Breast epithelium (tissue), 4 donors: ENCODE data around the gene PDS5B. TPM values are rescaled to one million over a fixed set of nuclear protein-coding genes. Genes with fewer than 3 reads are reported as not detected.

Source experiments
- DNase-seq, 2 donors: peaks; one replicate each; pipeline ENCODE4 v3.0.0-alpha.2; 2019; ENCODE audit warnings: low spot score in 2 of 2
- H3K27ac ChIP-seq, 2 donors: fragments of 200-600 bp; sonication (generic) in 1 of 2; one replicate each; pipeline ENCODE4 v1.5.1; 2016 to 2019; ENCODE audit warnings: mild to moderate bottlenecking in 1 of 2
- H3K27me3 ChIP-seq, 2 donors: fragments of 200-600 bp; sonication (generic) in 1 of 2; one replicate each; pipeline versions ENCODE4 v1.5.1 to v1.6.0; 2017 to 2019; ENCODE audit warnings: control low read depth in 1 of 2, mild to moderate bottlenecking in 1 of 2
- H3K36me3 ChIP-seq: fragments of 200-600 bp; one replicate; pipeline ENCODE4 v1.5.1; 2019
- H3K4me1 ChIP-seq, 2 donors: fragments of 200-600 bp; sonication (generic); one replicate each; pipeline ENCODE4 v1.5.1; 2016 to 2019; ENCODE audit warnings: control low read depth in 1 of 2
- H3K4me3 ChIP-seq, 3 donors: fragments of 200-600 bp; sonication (generic); 1 replicate in 2 of 3; 2 replicates in 1 of 3; pipeline ENCODE4 v1.5.1; 2016 to 2019; ENCODE audit warnings: mild to moderate bottlenecking in 3 of 3, moderate library complexity in 2 of 3
- H3K9me3 ChIP-seq, 2 donors: fragments of 200-600 bp; sonication (generic) in 1 of 2; one replicate each; pipeline ENCODE4 v1.5.1; 2016 to 2019; ENCODE audit warnings: control low read depth in 1 of 2
- CTCF ChIP-seq, 3 donors: fragments of 450-650 bp; IDR thresholded peaks; one replicate each; pipeline ENCODE4 v1.5.1; 2016 to 2017; ENCODE audit warnings: antibody characterized with exemption in 3 of 3, mild to moderate bottlenecking in 3 of 3, moderate library complexity in 3 of 3
- POLR2A ChIP-seq: fragments of 450-650 bp; IDR thresholded peaks from one replicate; pipeline ENCODE4 v1.6.1; 2016; ENCODE audit warnings: antibody characterized with exemption, mild to moderate bottlenecking, moderate library complexity
- POLR2AphosphoS5 ChIP-seq, 3 donors: sonication (generic); formaldehyde crosslinking; IDR thresholded peaks; one replicate each; pipeline ENCODE4 v1.6.1; 2017; ENCODE audit warnings: antibody characterized with exemption in 3 of 3
- intact Hi-C: fragments of 100-400 bp; cut with DNase I; formaldehyde crosslinking; loops from one replicate; pipeline ENCODE4 v1.15.1; 2023; ENCODE audit warnings: low total_unique reads
- total RNA-seq, 3 donors: library from RNA; depleted of rRNA; stranded (reverse); fragments of >200 nt; gene quantifications; one replicate each; pipeline ENCODE4 v1.1.0, GENCODE V29; 2016

Gene PDS5B
- total RNA-seq, 3 donors from 2014 or later, result 35.0 to 71.7 (median 66.2) TPM

DNA sequence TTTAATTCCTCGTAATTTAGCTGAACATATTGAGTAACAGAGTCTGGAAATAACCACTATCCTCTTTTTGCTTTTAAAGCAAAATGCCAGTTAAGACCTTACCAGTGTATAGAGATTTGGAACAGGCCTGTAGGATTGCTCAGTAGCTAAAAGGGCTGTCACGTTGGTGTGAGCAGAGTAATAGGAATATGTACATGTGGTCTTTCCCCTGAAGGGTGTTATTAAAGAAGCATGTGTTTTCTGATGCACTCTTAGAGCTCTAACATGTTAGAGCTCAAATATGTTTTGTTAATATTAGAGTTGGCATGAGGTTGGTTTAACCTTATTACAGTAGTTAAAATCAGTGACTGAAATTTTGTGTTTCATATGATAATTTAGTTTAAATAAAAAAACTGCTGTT is 172.9 kb downstream of the PDS5B start:
- H3K27me3 ChIP-seq, result no peaks in the 10 kb centered on the region
- H3K36me3 ChIP-seq, result peaks cover 8% of the 10 kb centered on the region
- intact Hi-C loops, result no loop called here
- DNase-seq, result no peak
- TF ChIP-seq POLR2AphosphoS5 (IDR thresholded peaks at IDR 0.05) (no peak), CTCF (IDR thresholded peaks at IDR 0.05) (no peak), POLR2A (no peak)
- no peaks in the 10 kb centered on the region for H3K9me3 ChIP-seq
- no peak overlapping the region for H3K27ac ChIP-seq
- H3K4me1 ChIP-seq, result no peaks in the 10 kb centered on the region
- no peak overlapping the region for H3K4me3 ChIP-seq

- DNase-seq, result no peak
- H3K4me3 ChIP-seq, result no peak overlapping the region
- peaks cover 8% of the 10 kb centered on the region for H3K36me3 ChIP-seq
- TF ChIP-seq CTCF (IDR thresholded peaks at IDR 0.05) (no peak), POLR2AphosphoS5 (IDR thresholded peaks at IDR 0.05) (no peak), POLR2A (no peak)
- H3K9me3 ChIP-seq, result no peaks in the 10 kb centered on the region
- intact Hi-C loops, result no loop called here
- H3K27ac ChIP-seq, result no peak overlapping the region
- H3K4me1 ChIP-seq, result no peaks in the 10 kb centered on the region
- H3K27me3 ChIP-seq, result no peaks in the 10 kb centered on the region
These were observed 175.2 kb downstream of the PDS5B start for GRCh38 chr13:32761472-32761871.

- Histone ChIP-seq H3K27ac (no peak overlapping the region), H3K4me3 (no peak overlapping the region), H3K36me3 (peaks cover 4% of the 10 kb centered on the region), H3K27me3 (no peaks in the 10 kb centered on the region), H3K4me1 (no peaks in the 10 kb centered on the region), H3K9me3 (peaks cover 0 to 4% of the 10 kb centered on the region in 2 donors)
- TF ChIP-seq CTCF (IDR thresholded peaks at IDR 0.05), result no peak
- no peak for TF ChIP-seq POLR2A
- TF ChIP-seq POLR2AphosphoS5 (IDR thresholded peaks at IDR 0.05), result no peak
- intact Hi-C loops, result no loop called here
- DNase-seq, result no peak
These were observed 192.9 kb downstream of the PDS5B start for GRCh38 chr13:32779119-32779518.

- TF ChIP-seq POLR2A (no peak), CTCF (IDR thresholded peaks at IDR 0.05) (no peak), POLR2AphosphoS5 (IDR thresholded peaks at IDR 0.05) (no peak)
- Histone ChIP-seq H3K27me3 (no peaks in the 10 kb centered on the region), H3K9me3 (peaks cover 0 to 4% of the 10 kb centered on the region in 2 donors), H3K4me3 (no peak overlapping the region), H3K36me3 (no peaks in the 10 kb centered on the region), H3K27ac (no peak overlapping the region), H3K4me1 (no peaks in the 10 kb centered on the region)
- intact Hi-C loops, result no loop called here
- DNase-seq, result no peak
These were observed 195.7 kb downstream of the PDS5B start for GRCh38 chr13:32781906-32782305.

- Histone ChIP-seq H3K9me3 (peaks cover 0 to 4% of the 10 kb centered on the region in 2 donors), H3K27me3 (no peaks in the 10 kb centered on the region), H3K36me3 (no peaks in the 10 kb centered on the region), H3K4me1 (no peaks in the 10 kb centered on the region), H3K27ac (no peak overlapping the region), H3K4me3 (no peak overlapping the region)
- intact Hi-C loops, result no loop called here
- TF ChIP-seq POLR2AphosphoS5 (IDR thresholded peaks at IDR 0.05) (no peak), CTCF (IDR thresholded peaks at IDR 0.05) (no peak), POLR2A (no peak)
- DNase-seq, result no peak
These were observed 196.8 kb downstream of the PDS5B start for GRCh38 chr13:32783067-32783466.
